GM12801 (cell line): Measurements from ENCODE around the gene PTPRCAP.

Experiments
- TF ChIP-seq, protein P1 (sequence below): IDR thresholded peaks from one replicate; pipeline ENCODE4 v1.5.1; 2011; ENCODE audit warnings: control low read depth; ENCODE audit not compliant: insufficient read length; ENCODE audit errors: extremely low read depth

PTPRCAP gene

GRCh38 chr11:67435031-67435726 is 2.3 kb downstream of the PTPRCAP start:
- TF ChIP-seq, protein P1, sequence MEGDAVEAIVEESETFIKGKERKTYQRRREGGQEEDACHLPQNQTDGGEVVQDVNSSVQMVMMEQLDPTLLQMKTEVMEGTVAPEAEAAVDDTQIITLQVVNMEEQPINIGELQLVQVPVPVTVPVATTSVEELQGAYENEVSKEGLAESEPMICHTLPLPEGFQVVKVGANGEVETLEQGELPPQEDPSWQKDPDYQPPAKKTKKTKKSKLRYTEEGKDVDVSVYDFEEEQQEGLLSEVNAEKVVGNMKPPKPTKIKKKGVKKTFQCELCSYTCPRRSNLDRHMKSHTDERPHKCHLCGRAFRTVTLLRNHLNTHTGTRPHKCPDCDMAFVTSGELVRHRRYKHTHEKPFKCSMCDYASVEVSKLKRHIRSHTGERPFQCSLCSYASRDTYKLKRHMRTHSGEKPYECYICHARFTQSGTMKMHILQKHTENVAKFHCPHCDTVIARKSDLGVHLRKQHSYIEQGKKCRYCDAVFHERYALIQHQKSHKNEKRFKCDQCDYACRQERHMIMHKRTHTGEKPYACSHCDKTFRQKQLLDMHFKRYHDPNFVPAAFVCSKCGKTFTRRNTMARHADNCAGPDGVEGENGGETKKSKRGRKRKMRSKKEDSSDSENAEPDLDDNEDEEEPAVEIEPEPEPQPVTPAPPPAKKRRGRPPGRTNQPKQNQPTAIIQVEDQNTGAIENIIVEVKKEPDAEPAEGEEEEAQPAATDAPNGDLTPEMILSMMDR, result no peak

DNA sequence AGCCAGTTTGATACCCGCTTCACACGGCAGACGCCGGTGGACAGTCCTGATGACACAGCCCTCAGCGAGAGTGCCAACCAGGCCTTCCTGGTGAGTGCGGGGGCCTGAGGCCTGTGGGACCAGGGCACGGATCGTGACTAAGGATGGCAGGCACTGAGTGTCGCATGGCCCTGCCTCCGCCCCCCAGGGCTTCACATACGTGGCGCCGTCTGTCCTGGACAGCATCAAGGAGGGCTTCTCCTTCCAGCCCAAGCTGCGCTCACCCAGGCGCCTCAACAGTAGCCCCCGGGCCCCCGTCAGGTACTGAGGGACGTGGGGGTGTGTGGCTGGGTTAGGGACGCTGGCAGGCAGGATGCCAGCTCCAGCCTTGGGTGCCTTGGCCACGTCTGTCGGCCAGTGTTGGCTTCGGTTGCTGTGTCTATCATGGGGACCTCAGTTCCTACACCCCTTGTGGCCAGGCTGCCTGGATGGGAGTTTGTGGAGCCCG is 3.0 kb downstream of the PTPRCAP start:
- TF ChIP-seq, protein P1, result no peak

GRCh38 chr11:67433536-67434394 is 3.7 kb downstream of the PTPRCAP start:
- TF ChIP-seq, protein P1, result no peak

DNA sequence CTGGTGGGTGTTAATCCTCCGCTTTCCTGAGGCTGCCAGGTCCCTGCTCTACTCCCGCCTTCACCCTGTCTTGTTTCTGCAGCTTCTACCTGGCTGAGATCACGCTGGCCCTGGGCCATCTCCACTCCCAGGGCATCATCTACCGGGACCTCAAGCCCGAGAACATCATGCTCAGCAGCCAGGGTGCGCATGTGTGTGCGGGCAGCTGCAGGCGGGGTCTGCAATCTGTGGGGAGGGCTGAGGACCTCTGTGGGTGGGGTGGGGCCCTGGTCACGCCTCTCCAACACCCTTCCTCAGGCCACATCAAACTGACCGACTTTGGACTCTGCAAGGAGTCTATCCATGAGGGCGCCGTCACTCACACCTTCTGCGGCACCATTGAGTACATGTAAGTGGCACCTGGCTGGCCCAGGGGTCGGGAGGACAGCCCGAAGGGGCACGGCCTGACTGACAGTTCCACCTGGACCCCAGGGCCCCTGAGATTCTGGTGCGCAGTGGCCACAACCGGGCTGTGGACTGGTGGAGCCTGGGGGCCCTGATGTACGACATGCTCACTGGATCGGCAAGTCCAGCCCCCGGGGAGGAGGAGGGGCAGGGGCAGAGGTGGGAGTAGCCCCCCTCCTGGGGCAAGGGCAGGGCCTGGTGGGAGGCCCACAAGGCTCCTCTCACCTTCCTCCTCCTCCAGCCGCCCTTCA is 4.7 kb downstream of the PTPRCAP start:
- TF ChIP-seq, protein P1, result no peak

GRCh38 chr11:67431346-67432249 is 5.9 kb downstream of the PTPRCAP start:
- TF ChIP-seq, protein P1, result no peak

- TF ChIP-seq, protein P1, result no peak
Measured at GRCh38 chr11:67429722-67430121, 7.8 kb downstream of the PTPRCAP start.
